Measurements from ENCODE around the gene OTUD7B. TPM values are rescaled to one million over a fixed set of nuclear protein-coding genes. Genes with fewer than 3 reads are reported as not detected.

The OTUD7B gene
- total and polyA plus RNA-seq, 2 of the 8 experiments (the other 6 are each of a cell fraction or from before 2014, with no cell fraction given), result 4.2 to 21.5 TPM

- no peaks in the 10 kb centered on the region for H3K79me2 ChIP-seq (ENCODE audit: control insufficient read depth in 1 of 2, insufficient read depth in 2 of 2, low read length in 2 of 2)
- no peak overlapping the region for H3K27ac ChIP-seq (ENCODE audit: low read depth, low read length)
- POLR2A ChIA-PET (ENCODE audit: partially characterized antibody), result no interaction called here
- no peak overlapping the region for H2BK15ac ChIP-seq (ENCODE audit: low read length)
- 67% methylated on average over 1 of the region's 1 CpG; no CpG with 5 or more reads in 1 of the 2 experiments for WGBS, 2 experiments (ENCODE audit: extremely low coverage in 1 of 2, insufficient coverage in 1 of 2, insufficient read length in 1 of 2, insufficient replicate concordance in 2 of 2, low coverage in 1 of 2, low lambda C conversion rate in 2 of 2, missing lambda C conversion rate in 1 of 2)
- H2BK12ac ChIP-seq (ENCODE audit: low read depth, low read length), result no peak overlapping the region
- no peak overlapping the region for H3K4me2 ChIP-seq (ENCODE audit: insufficient read depth in 1 of 2, low read depth in 2 of 2, low read length in 2 of 2)
- H3K79me1 ChIP-seq (ENCODE audit: low read depth, low read length), result no peaks in the 10 kb centered on the region
- H3K36me3 ChIP-seq (ENCODE audit: control insufficient read depth in 2 of 4, insufficient read depth in 4 of 4, low read length in 3 of 4), result no peaks in the 10 kb centered on the region
- no peaks in the 10 kb centered on the region for H3K23me2 ChIP-seq (ENCODE audit: low read depth, low read length)
- no peak overlapping the region for H3K14ac ChIP-seq (ENCODE audit: insufficient read length)
- H3K18ac ChIP-seq (ENCODE audit: extremely low read depth, low read length), result no peak overlapping the region
- no peak overlapping the region for H2AK5ac ChIP-seq (ENCODE audit: low read depth, low read length)
- H4K91ac ChIP-seq (replicated peaks; ENCODE audit: insufficient read length, low read length), result no peak overlapping the region
- H4K20me1 ChIP-seq (replicated peaks in 1 of 2; ENCODE audit: control insufficient read depth in 1 of 2, insufficient read depth in 2 of 2, low read length in 2 of 2), result no peaks in the 10 kb centered on the region
- H3K9me3 ChIP-seq (ENCODE audit: insufficient read depth in 2 of 2, low read depth in 1 of 2, low read length in 1 of 2), result no peaks in the 10 kb centered on the region
- H2BK20ac ChIP-seq (ENCODE audit: low read length), result no peak overlapping the region
- no peak overlapping the region for H3K56ac ChIP-seq (replicated peaks; ENCODE audit: insufficient read length, low read depth, low read length)
- no peak overlapping the region for H3K9ac ChIP-seq (replicated peaks in 1 of 4; ENCODE audit: extremely low read depth in 1 of 4, low read depth in 3 of 4, low read length in 3 of 4)
- no peaks in the 10 kb centered on the region for H3K27me3 ChIP-seq (replicated peaks in 1 of 4; ENCODE audit: control insufficient read depth in 3 of 4, extremely low read depth in 1 of 4, insufficient read depth in 3 of 4, low read length in 3 of 4)
- H3K4me3 ChIP-seq (ENCODE audit: extremely low read depth in 1 of 4, insufficient read depth in 2 of 4, low read depth in 3 of 4, low read length in 4 of 4), result no peak overlapping the region
- no peaks in the 10 kb centered on the region for H3K4me1 ChIP-seq (replicated peaks in 1 of 4; ENCODE audit: control insufficient read depth in 3 of 4, insufficient read depth in 4 of 4, low read length in 3 of 4)
- DNase-seq (ENCODE audit: low read depth in 1 of 2, low spot score in 2 of 2), result no peak
- TF ChIP-seq TAF1 (IDR thresholded peaks at IDR 0.05; ENCODE audit: low read depth, low read length), result no peak
- TF ChIP-seq BRCA1 (IDR thresholded peaks at IDR 0.05; ENCODE audit: low read depth, low read length), result no peak
- no peak for TF ChIP-seq TEAD4 (IDR thresholded peaks at IDR 0.05; ENCODE audit: low read depth, low read length)
- TF ChIP-seq HDAC6 (IDR thresholded peaks at IDR 0.05; ENCODE audit: low read depth, low read length), result no peak
- TF ChIP-seq CTBP2 (IDR thresholded peaks at IDR 0.05; ENCODE audit: borderline replicate concordance, insufficient read depth, insufficient read length, low read length), result no peak
- TF ChIP-seq CTCF (IDR thresholded peaks at IDR 0.05; ENCODE audit: control extremely low read depth in 1 of 3, insufficient read depth in 1 of 3, low read depth in 1 of 3, low read length in 3 of 3), result no peak
- no peak for TF ChIP-seq RAD21 (IDR thresholded peaks at IDR 0.05 in 1 of 2, conservative IDR thresholded peaks at IDR 0.05 in 1 of 2; ENCODE audit: low read depth in 2 of 2, low read length in 2 of 2)
- no peak for TF ChIP-seq JUND (IDR thresholded peaks at IDR 0.05; ENCODE audit: low read length)
- no peak overlapping the region for H2AFZ ChIP-seq (ENCODE audit: low read length)
- H4K5ac ChIP-seq (ENCODE audit: insufficient read length, low read depth, low read length), result no peak overlapping the region
- no peak overlapping the region for H3K4ac ChIP-seq (replicated peaks; ENCODE audit: insufficient read length, low read depth, low read length)
- CTCF ChIA-PET (ENCODE audit: partially characterized antibody), result interaction anchor here (0.7 kb wide), 1 partner anchor 145 kb away, joined by 3 read pairs; no protein-coding TSS in a partner anchor
- no peak overlapping the region for H3K23ac ChIP-seq (ENCODE audit: insufficient read length)
- H2BK5ac ChIP-seq (ENCODE audit: low read depth, low read length), result no peak overlapping the region
- no peak overlapping the region for H2BK120ac ChIP-seq (replicated peaks; ENCODE audit: low read depth, low read length)
- no peak for FAIRE-seq
- no peak overlapping the region for H4K8ac ChIP-seq (ENCODE audit: extremely low read depth, insufficient read depth, low read length)
These were observed 17.8 kb upstream of the OTUD7B start for GRCh38 chr1:150028322-150028721.

All from H1 (cell line).